ENCODE measurements around the gene CAMKV. TPM values are rescaled to one million over a fixed set of nuclear protein-coding genes. Genes with fewer than 3 reads are reported as not detected.

The CAMKV gene
- total and polyA plus RNA-seq, 10 of the 15 experiments (the other 5 are each of a cell fraction or from before 2014, with no cell fraction given) = 0.06 to 0.20 TPM; not detected in 8

DNA sequence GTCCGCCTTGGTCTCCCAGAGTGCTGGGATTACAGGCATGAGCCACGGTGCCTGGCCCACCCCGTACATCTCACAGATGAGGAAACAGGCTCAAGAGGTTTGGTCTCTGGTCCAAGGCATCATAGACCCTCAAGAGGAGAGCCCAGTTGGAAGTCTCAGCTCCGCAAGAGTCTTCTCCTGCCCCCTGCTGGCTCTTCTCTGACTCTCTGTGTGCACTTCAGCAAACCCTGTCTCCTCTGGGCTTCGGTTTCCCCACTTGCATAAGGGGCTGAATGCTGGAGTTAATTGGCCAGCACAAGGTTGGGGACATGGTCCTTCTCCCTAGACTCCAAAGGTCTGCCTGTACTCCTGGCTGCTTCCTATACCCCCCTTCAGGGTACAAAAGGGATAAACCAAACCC is 30.1 kb upstream of the CAMKV start:
- ChIA-PET SMC1A (ENCODE audit: uncharacterized antibody, unreplicated experiment) (interaction anchor here (0.9 to 1.6 kb wide), 3 partner anchors 58 to 95 kb away, joined by 3 to 5 read pairs (median 4); no protein-coding TSS in a partner anchor), POLR2A (interaction anchor here (0.6 kb wide), 3 partner anchors 9 to 184 kb away, joined by 3 to 6 read pairs (median 3); no protein-coding TSS in a partner anchor), RAD21 (ENCODE audit: unreplicated experiment) (interaction anchor here (0.6 to 1.6 kb wide), 3 partner anchors 40 to 97 kb away, joined by 3 to 4 read pairs (median 3); partner anchors contain the start of genes INKA1 and RBM6), CTCF (interaction anchor here (1.1 to 3.8 kb wide), 5 partner anchors 16 to 690 kb away, joined by 3 to 28 read pairs (median 5); partner anchors contain the start of gene INKA1)
- Histone ChIP-seq H3K36me3 (ENCODE audit: control insufficient read depth in 2 of 2, insufficient read depth in 2 of 2, low read length in 1 of 2) (no peaks in the 10 kb centered on the region), H3K27ac (ENCODE audit: control insufficient read depth, insufficient read depth) (no peak overlapping the region), H3K9me3 (replicated peaks; ENCODE audit: control insufficient read depth, insufficient read depth, low read length) (no peaks in the 10 kb centered on the region), H2AFZ (ENCODE audit: control insufficient read depth, low read depth, low read length) (no peak overlapping the region), H3K9ac (ENCODE audit: control insufficient read depth, insufficient read depth, low read length) (no peak overlapping the region), H3K79me2 (ENCODE audit: control insufficient read depth, insufficient read depth, low read length) (no peaks in the 10 kb centered on the region), H3K27me3 (replicated peaks in 1 of 2; ENCODE audit: control insufficient read depth in 2 of 2, insufficient read depth in 2 of 2, low read length in 1 of 2) (no peaks in the 10 kb centered on the region), H3K4me1 (ENCODE audit: control insufficient read depth, insufficient read depth, low read length) (peaks cover 15% of the 10 kb centered on the region), H3K4me2 (ENCODE audit: control insufficient read depth, insufficient read depth) (no peak overlapping the region), H4K20me1 (ENCODE audit: control insufficient read depth, insufficient read depth) (no peaks in the 10 kb centered on the region), H3K4me3 (no peak overlapping the region)
- DNase-seq (ENCODE audit: low read depth, low spot score) (no peak), ATAC-seq (no peak), FAIRE-seq (peak; percentile 27)
- 80% methylated on average over 5 of the region's 5 CpGs for WGBS (ENCODE audit: insufficient coverage, insufficient replicate concordance, low lambda C conversion rate, missing lambda C conversion rate)
- no TSS peak for BruUV-seq (replicated peaks)
- in situ Hi-C loops (cut with MboI) (no loop called here), intact Hi-C loops (cut with micrococcal nuclease; ENCODE audit: unreplicated experiment) (no loop called here)
- peak; percentile 27; the same call in 1 of the 2 replicates for TF ChIP-seq RAD21 (IDR thresholded peaks at IDR 0.05; ENCODE audit: insufficient read depth, low read depth, low read length)
- TF ChIP-seq SRF (IDR thresholded peaks at IDR 0.05; ENCODE audit: low read depth in 2 of 2, low read length in 2 of 2) = no peak
- TF ChIP-seq, protein P1, sequence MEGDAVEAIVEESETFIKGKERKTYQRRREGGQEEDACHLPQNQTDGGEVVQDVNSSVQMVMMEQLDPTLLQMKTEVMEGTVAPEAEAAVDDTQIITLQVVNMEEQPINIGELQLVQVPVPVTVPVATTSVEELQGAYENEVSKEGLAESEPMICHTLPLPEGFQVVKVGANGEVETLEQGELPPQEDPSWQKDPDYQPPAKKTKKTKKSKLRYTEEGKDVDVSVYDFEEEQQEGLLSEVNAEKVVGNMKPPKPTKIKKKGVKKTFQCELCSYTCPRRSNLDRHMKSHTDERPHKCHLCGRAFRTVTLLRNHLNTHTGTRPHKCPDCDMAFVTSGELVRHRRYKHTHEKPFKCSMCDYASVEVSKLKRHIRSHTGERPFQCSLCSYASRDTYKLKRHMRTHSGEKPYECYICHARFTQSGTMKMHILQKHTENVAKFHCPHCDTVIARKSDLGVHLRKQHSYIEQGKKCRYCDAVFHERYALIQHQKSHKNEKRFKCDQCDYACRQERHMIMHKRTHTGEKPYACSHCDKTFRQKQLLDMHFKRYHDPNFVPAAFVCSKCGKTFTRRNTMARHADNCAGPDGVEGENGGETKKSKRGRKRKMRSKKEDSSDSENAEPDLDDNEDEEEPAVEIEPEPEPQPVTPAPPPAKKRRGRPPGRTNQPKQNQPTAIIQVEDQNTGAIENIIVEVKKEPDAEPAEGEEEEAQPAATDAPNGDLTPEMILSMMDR (IDR thresholded peaks at IDR 0.05 in 2 of 3, conservative IDR thresholded peaks at IDR 0.05 in 1 of 3; ENCODE audit: control insufficient read depth in 2 of 3, extremely low read depth in 1 of 3, insufficient read depth in 1 of 3, low read depth in 3 of 3, low read length in 3 of 3) = peak in 2 of 3 experiments; percentile 29 to 30; a peak in 2 of 6 replicates

DNA sequence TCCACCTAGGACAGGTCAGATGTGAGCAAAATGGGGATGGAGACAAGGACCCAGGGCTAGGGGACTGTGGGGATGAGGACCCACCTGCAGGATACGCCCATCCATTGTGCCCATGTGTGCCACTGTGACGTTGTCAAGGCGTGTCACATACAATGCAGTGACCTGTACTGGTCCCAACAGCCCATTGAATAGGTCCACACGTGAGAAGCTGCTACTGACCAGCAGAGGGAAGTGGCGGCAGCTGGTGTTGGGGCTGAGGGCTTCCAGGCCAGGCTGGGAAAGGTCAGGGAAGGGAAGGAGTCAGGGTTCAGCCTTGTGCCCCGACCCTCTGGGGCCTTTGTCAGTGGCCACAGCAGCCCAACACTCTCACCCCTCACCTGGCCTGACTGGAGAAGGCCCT is 29.3 kb upstream of the CAMKV start:
- ATAC-seq (no peak), FAIRE-seq (no peak), DNase-seq (ENCODE audit: low read depth, low spot score) (no peak)
- Histone ChIP-seq H3K79me2 (ENCODE audit: control insufficient read depth, insufficient read depth, low read length) (no peaks in the 10 kb centered on the region), H3K36me3 (ENCODE audit: control insufficient read depth in 2 of 2, insufficient read depth in 2 of 2, low read length in 1 of 2) (no peaks in the 10 kb centered on the region), H3K4me3 (no peak overlapping the region), H2AFZ (ENCODE audit: control insufficient read depth, low read depth, low read length) (no peak overlapping the region), H3K4me2 (ENCODE audit: control insufficient read depth, insufficient read depth) (no peak overlapping the region), H3K4me1 (ENCODE audit: control insufficient read depth, insufficient read depth, low read length) (peaks cover 7% of the 10 kb centered on the region), H3K27me3 (replicated peaks in 1 of 2; ENCODE audit: control insufficient read depth in 2 of 2, insufficient read depth in 2 of 2, low read length in 1 of 2) (no peaks in the 10 kb centered on the region), H3K9me3 (replicated peaks; ENCODE audit: control insufficient read depth, insufficient read depth, low read length) (no peaks in the 10 kb centered on the region), H4K20me1 (ENCODE audit: control insufficient read depth, insufficient read depth) (no peaks in the 10 kb centered on the region), H3K9ac (ENCODE audit: control insufficient read depth, insufficient read depth, low read length) (no peak overlapping the region), H3K27ac (ENCODE audit: control insufficient read depth, insufficient read depth) (no peak overlapping the region)
- RAD21 ChIA-PET (ENCODE audit: unreplicated experiment) = no interaction called here
- POLR2A ChIA-PET = no interaction called here
- WGBS (ENCODE audit: insufficient coverage, insufficient replicate concordance, low lambda C conversion rate, missing lambda C conversion rate) = 46% methylated on average over 6 of the region's 6 CpGs
- CTCF ChIA-PET = interaction anchor here (3.8 kb wide), 1 partner anchor 97 kb away, joined by 28 read pairs; the partner anchor contains the start of gene INKA1
- in situ Hi-C loops (cut with MboI) = no loop called here
- intact Hi-C loops (cut with micrococcal nuclease; ENCODE audit: unreplicated experiment) = no loop called here
- SMC1A ChIA-PET (ENCODE audit: uncharacterized antibody, unreplicated experiment) = no interaction called here
- no TSS peak for BruUV-seq (replicated peaks)
- TF ChIP-seq CBFB (IDR thresholded peaks at IDR 0.05; ENCODE audit: low read depth) = no peak
- TF ChIP-seq, protein P2, sequence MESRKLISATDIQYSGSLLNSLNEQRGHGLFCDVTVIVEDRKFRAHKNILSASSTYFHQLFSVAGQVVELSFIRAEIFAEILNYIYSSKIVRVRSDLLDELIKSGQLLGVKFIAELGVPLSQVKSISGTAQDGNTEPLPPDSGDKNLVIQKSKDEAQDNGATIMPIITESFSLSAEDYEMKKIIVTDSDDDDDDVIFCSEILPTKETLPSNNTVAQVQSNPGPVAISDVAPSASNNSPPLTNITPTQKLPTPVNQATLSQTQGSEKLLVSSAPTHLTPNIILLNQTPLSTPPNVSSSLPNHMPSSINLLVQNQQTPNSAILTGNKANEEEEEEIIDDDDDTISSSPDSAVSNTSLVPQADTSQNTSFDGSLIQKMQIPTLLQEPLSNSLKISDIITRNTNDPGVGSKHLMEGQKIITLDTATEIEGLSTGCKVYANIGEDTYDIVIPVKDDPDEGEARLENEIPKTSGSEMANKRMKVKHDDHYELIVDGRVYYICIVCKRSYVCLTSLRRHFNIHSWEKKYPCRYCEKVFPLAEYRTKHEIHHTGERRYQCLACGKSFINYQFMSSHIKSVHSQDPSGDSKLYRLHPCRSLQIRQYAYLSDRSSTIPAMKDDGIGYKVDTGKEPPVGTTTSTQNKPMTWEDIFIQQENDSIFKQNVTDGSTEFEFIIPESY (IDR thresholded peaks at IDR 0.05) = no peak
- TF ChIP-seq PAX5 (IDR thresholded peaks at IDR 0.05; ENCODE audit: borderline replicate concordance, low read depth, low read length) = no peak
- no peak for TF ChIP-seq ZNF207 (IDR thresholded peaks at IDR 0.05; ENCODE audit: borderline replicate concordance)
- TF ChIP-seq, protein P3, sequence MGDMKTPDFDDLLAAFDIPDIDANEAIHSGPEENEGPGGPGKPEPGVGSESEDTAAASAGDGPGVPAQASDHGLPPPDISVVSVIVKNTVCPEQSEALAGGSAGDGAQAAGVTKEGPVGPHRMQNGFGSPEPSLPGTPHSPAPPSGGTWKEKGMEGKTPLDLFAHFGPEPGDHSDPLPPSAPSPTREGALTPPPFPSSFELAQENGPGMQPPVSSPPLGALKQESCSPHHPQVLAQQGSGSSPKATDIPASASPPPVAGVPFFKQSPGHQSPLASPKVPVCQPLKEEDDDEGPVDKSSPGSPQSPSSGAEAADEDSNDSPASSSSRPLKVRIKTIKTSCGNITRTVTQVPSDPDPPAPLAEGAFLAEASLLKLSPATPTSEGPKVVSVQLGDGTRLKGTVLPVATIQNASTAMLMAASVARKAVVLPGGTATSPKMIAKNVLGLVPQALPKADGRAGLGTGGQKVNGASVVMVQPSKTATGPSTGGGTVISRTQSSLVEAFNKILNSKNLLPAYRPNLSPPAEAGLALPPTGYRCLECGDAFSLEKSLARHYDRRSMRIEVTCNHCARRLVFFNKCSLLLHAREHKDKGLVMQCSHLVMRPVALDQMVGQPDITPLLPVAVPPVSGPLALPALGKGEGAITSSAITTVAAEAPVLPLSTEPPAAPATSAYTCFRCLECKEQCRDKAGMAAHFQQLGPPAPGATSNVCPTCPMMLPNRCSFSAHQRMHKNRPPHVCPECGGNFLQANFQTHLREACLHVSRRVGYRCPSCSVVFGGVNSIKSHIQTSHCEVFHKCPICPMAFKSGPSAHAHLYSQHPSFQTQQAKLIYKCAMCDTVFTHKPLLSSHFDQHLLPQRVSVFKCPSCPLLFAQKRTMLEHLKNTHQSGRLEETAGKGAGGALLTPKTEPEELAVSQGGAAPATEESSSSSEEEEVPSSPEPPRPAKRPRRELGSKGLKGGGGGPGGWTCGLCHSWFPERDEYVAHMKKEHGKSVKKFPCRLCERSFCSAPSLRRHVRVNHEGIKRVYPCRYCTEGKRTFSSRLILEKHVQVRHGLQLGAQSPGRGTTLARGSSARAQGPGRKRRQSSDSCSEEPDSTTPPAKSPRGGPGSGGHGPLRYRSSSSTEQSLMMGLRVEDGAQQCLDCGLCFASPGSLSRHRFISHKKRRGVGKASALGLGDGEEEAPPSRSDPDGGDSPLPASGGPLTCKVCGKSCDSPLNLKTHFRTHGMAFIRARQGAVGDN (IDR thresholded peaks at IDR 0.05) = no peak
- TF ChIP-seq SMAD5 (IDR thresholded peaks at IDR 0.05; ENCODE audit: low read depth) = no peak

All from GM12878 (cell line).